ENCODE data around the gene KDR.

- TF ChIP-seq CTCF (IDR thresholded peaks at IDR 0.05; ENCODE audit: borderline replicate concordance, extremely low read depth, low read length, poor library complexity, severe bottlenecking), result no peak
- TF ChIP-seq EZH2 (IDR thresholded peaks at IDR 0.05; ENCODE audit: borderline replicate concordance, low read depth, low read length, severe bottlenecking), result no peak
Measured at GRCh38 chr4:55082756-55083155, 42.6 kb downstream of the KDR start.

All from DND-41 (cell line).